Esophagus muscularis mucosa (tissue), 4 donors: ENCODE results near the gene ZNF428. TPM values are rescaled to one million over a fixed set of nuclear protein-coding genes. Genes with fewer than 3 reads are reported as not detected.

Experiments used
- DNase-seq: peaks from one replicate; pipeline ENCODE4 v3.0.0-alpha.2; 2017; ENCODE audit errors: extremely low spot score
- H3K27ac ChIP-seq, 4 donors: fragments of 200-600 bp; sonication (generic); replicated peaks in 1 of 4; 1 replicate in 3 of 4; 2 replicates in 1 of 4; pipeline ENCODE4 v1.5.1; 2016 to 2019; ENCODE audit warnings: mild to moderate bottlenecking in 1 of 4
- H3K27me3 ChIP-seq, 4 donors: fragments of 200-600 bp; sonication (generic); one replicate each; pipeline versions ENCODE4 v1.5.1 to v1.6.0; 2016 to 2019
- H3K36me3 ChIP-seq, 4 donors: fragments of 200-600 bp; sonication (generic); one replicate each; pipeline ENCODE4 v1.5.1; 2016 to 2019
- H3K4me1 ChIP-seq, 4 donors: fragments of 200-600 bp; sonication (generic); one replicate each; pipeline ENCODE4 v1.5.1; 2016 to 2019
- H3K4me3 ChIP-seq, 4 donors: fragments of 200-600 bp; sonication (generic); 1 replicate in 2 of 4; 2 replicates in 2 of 4; pipeline ENCODE4 v1.5.1; 2016 to 2019; ENCODE audit warnings: mild to moderate bottlenecking in 4 of 4, moderate library complexity in 1 of 4
- H3K9me3 ChIP-seq, 4 donors: fragments of 200-600 bp; sonication (generic); 1 replicate in 3 of 4; 2 replicates in 1 of 4; pipeline ENCODE4 v1.5.1; 2016 to 2019
- CTCF ChIP-seq, 3 experiments: fragments of 200-600 bp in 2 of 3; fragments of 450-650 bp in 1 of 3; sonication (generic) in 2 of 3; IDR thresholded peaks; one replicate each; pipeline ENCODE4 v1.5.1; 2017 to 2019; ENCODE audit warnings: antibody characterized with exemption in 3 of 3, mild to moderate bottlenecking in 2 of 3, moderate library complexity in 1 of 3
- EP300 ChIP-seq: sonication (generic); formaldehyde crosslinking; IDR thresholded peaks from one replicate; pipeline ENCODE4 v1.6.1; 2017; ENCODE audit warnings: antibody characterized with exemption
- POLR2A ChIP-seq: fragments of 450-650 bp; IDR thresholded peaks from one replicate; pipeline ENCODE4 v1.6.1; 2017; ENCODE audit warnings: antibody characterized with exemption, moderate library complexity, mild to moderate bottlenecking, low read depth
- POLR2AphosphoS5 ChIP-seq, 2 donors: sonication (generic); formaldehyde crosslinking; IDR thresholded peaks; one replicate each; pipeline ENCODE4 v1.6.1; 2017; ENCODE audit warnings: antibody characterized with exemption in 2 of 2
- WGBS: methylation state at CpG from one replicate; pipeline ENCODE4 v1.1.5; 2018; 5-methylcytosine and 5-hydroxymethylcytosine counted together
- intact Hi-C: fragments of 100-400 bp; cut with DNase I; formaldehyde crosslinking; loops from one replicate; pipeline ENCODE4 v1.15.1; 2023
- total RNA-seq, 4 donors: library from RNA; depleted of rRNA; stranded (reverse); fragments of >200 nt; gene quantifications; one replicate each; pipeline versions ENCODE4 v1.1.0 to v1.2.1, GENCODE V29; 2016

Gene ZNF428
- total RNA-seq, 4 donors from 2014 or later: 33.2 to 61.3 (median 47.8) TPM

GRCh38 chr19:43664018-43664417 is 44.6 kb upstream of the ZNF428 start:
- intact Hi-C loops: no loop called here
- peaks cover 4 to 38% (median 17%) of the 10 kb centered on the region in 4 donors for H3K36me3 ChIP-seq
- no peak overlapping the region for H3K27ac ChIP-seq

GRCh38 chr19:43662487-43662886 is 43.1 kb upstream of the ZNF428 start:
- intact Hi-C loops: no loop called here
- 83% methylated on average over 6 of the region's 6 CpGs for WGBS
- Histone ChIP-seq H3K4me3 (no peak overlapping the region), H3K36me3 (peaks cover 4 to 37% (median 17%) of the 10 kb centered on the region in 4 donors), H3K4me1 (peaks cover 2 to 4% (median 3%) of the 10 kb centered on the region in 4 donors), H3K27ac (no peak overlapping the region), H3K27me3 (no peaks in the 10 kb centered on the region), H3K9me3 (peaks cover 0 to 3% (median 0%) of the 10 kb centered on the region in 4 donors)
- no peak for DNase-seq
- TF ChIP-seq POLR2AphosphoS5 (IDR thresholded peaks at IDR 0.05): no peak
- TF ChIP-seq CTCF (IDR thresholded peaks at IDR 0.05): peak in 1 of 3 experiments; percentile 16
- no peak for TF ChIP-seq EP300
- no peak for TF ChIP-seq POLR2A

More at GRCh38 chr19:43664018-43664417, 44.6 kb upstream of the ZNF428 start:
- H3K27me3 ChIP-seq: no peaks in the 10 kb centered on the region
- no peaks in the 10 kb centered on the region for H3K9me3 ChIP-seq
- peaks cover 7 to 11% (median 9%) of the 10 kb centered on the region in 4 donors for H3K4me1 ChIP-seq
- TF ChIP-seq POLR2A (no peak), EP300 (no peak), POLR2AphosphoS5 (IDR thresholded peaks at IDR 0.05) (no peak), CTCF (IDR thresholded peaks at IDR 0.05) (no peak)
- WGBS: 58% methylated on average over 7 of the region's 7 CpGs
- DNase-seq: no peak
- no peak overlapping the region for H3K4me3 ChIP-seq

DNA sequence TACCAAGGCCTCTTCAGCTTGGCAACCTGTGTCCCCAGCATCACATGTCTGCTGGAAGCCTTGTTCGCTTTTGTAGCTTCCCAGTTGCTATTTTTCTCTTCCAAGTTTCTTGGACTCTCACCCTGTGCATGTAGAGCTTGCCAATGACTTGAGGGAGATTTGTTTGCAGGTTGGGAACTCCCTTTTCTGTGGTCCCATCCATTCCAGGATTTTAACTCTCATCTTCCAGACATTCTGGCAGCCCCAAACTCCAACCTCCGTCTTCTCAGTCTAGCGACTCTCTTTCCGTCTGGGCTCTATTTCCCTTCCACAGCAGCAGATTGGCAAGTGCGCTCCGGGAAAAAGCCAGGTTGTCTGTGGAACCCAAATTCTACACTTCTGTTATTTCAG is 41.5 kb upstream of the ZNF428 start:
- H3K9me3 ChIP-seq: peaks cover 0 to 3% (median 0%) of the 10 kb centered on the region in 4 donors
- H3K4me3 ChIP-seq: no peak overlapping the region
- peaks cover 1 to 28% (median 20%) of the 10 kb centered on the region in 4 donors for H3K36me3 ChIP-seq
- 80% methylated on average over 6 of the region's 6 CpGs for WGBS
- no peak overlapping the region for H3K27ac ChIP-seq
- TF ChIP-seq EP300 (no peak), POLR2AphosphoS5 (IDR thresholded peaks at IDR 0.05) (no peak), CTCF (IDR thresholded peaks at IDR 0.05) (no peak), POLR2A (no peak)
- DNase-seq: no peak
- intact Hi-C loops: no loop called here
- H3K27me3 ChIP-seq: no peaks in the 10 kb centered on the region
- no peaks in the 10 kb centered on the region for H3K4me1 ChIP-seq

DNA sequence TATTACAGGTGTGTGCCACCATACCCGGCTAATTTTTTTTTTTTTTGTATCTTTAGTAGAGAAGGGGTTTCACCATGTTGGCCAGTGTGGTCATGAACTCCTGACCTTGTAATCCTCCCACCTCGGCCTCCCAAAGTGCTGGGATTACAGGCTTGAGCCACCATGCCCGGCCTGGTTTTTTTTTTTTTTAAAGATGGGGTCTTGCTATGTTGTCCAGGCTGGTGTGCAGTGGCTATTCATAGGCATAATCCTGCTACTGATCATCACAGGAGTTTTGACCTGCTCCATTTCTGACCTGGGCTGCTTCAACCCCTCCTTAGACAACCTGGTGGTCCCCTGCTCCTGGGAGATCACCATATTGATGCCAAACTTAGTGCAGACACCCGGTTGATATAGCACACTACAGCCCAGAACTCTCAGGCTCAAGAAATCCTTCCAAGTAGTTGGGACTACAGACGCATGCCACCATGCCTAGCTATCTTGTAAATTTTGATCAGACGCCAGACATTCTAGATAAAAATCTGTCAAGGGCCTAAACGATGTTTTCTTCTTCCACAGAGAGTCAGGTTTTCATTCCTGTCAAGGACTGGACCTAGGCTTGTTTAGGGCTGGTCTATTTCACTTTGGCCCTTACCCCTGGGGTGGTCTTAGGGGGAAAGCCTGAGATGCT is 41.0 kb upstream of the ZNF428 start:
- Histone ChIP-seq H3K27ac (no peak overlapping the region), H3K27me3 (no peaks in the 10 kb centered on the region), H3K36me3 (peaks cover 4 to 30% (median 23%) of the 10 kb centered on the region in 4 donors), H3K9me3 (peaks cover 0 to 3% (median 0%) of the 10 kb centered on the region in 4 donors), H3K4me1 (no peaks in the 10 kb centered on the region), H3K4me3 (no peak overlapping the region)
- no peak for TF ChIP-seq EP300
- intact Hi-C loops: no loop called here
- no peak for DNase-seq
- WGBS: 88% methylated on average over 7 of the region's 7 CpGs

DNA sequence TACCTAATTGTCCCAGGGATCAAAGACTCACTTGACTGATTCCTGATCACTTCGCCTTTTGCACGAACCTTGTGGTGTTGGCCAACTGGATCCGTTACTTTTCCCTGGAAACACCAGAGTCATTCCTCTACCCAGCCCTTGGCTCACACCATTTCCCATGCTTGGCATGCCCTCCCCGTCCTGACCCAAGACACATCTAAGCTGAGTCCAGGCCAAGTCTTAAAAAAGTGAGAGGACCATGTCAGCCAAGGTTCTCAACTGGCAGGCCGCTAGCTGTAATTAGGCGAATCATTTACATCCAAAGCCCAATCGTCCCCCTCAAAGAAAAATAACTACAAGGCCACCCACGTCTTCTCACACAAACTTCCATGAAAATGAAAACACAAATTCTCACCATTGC is 39.1 kb upstream of the ZNF428 start:
- Histone ChIP-seq H3K9me3 (peaks cover 0 to 3% (median 0%) of the 10 kb centered on the region in 4 donors), H3K36me3 (peaks cover 9 to 38% (median 32%) of the 10 kb centered on the region in 4 donors), H3K27me3 (no peaks in the 10 kb centered on the region), H3K4me3 (no peak overlapping the region), H3K27ac (no peak overlapping the region), H3K4me1 (no peaks in the 10 kb centered on the region)
- no peak for TF ChIP-seq CTCF (IDR thresholded peaks at IDR 0.05)
- intact Hi-C loops: no loop called here
- 99% methylated on average over 8 of the region's 8 CpGs for WGBS
- no peak for DNase-seq
